HG02759 (cell line): ENCODE data around the gene GLIPR2.

ENCODE experiments used
- ATAC-seq: cut with Tn5 transposase; IDR thresholded peaks from one replicate; pipeline ENCODE4 v1.9.1; 2021; ENCODE audit warnings: mild to moderate bottlenecking, moderate library complexity; ENCODE audit not compliant: unreplicated experiment

The GLIPR2 gene

DNA sequence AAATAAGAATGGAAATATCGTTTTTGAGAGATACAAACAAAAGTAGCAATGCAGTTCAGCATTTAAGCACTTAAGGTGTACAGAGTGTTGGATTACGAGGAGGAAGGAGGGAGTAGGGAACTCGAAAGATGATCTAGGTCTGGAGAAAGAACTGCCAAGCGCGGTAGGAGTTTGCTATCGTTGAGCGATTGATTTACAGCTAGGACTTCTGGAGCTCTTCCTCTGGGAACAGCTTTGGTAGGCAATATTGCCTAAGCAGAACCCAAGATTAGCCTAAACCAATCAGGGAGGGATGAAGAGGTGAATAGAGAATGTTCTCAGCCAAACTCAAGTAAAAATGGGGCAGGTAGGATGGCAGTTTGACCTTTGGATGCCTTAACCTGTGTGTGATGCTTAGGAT is 55.2 kb downstream of the GLIPR2 start:
- ATAC-seq = no peak

DNA sequence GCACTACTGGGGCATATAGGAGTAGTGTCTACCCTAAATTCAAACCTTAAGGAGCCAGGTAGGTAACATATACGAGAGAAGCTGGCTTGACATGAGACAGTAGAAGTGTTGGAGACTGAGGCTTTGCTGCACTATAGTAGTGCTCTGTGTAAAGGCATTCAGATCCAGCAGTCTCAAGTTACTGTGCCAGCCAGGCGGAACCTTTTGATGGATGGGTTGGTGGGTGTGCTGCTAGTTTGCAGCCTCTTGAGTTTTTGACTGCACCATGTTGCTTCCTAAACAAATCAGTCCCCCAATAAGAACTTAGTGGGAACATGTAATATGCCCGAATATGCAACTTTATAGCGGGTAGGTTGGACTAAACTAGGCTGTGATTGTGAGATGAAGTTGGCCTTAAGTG is 55.7 kb downstream of the GLIPR2 start:
- no peak for ATAC-seq

DNA sequence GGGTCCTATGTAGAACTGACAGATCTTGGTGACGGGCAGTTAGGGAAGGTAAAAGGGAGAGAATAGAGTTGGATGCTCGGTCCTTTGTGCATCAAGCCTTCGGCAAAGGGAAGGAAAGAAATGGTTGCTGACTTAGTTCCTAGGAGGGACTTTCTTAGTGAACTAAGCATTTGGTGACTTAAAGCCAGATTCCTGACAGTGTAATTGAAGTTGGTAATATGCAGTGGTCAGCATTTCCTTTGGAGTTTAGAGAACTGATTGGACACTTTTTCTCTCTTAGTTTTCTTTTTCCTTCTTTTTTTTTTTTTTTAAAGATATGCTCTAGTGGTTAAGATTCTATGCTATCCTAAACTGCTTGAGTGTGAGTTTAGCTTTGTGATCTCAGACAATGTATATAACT is 56.5 kb downstream of the GLIPR2 start:
- ATAC-seq = no peak

DNA sequence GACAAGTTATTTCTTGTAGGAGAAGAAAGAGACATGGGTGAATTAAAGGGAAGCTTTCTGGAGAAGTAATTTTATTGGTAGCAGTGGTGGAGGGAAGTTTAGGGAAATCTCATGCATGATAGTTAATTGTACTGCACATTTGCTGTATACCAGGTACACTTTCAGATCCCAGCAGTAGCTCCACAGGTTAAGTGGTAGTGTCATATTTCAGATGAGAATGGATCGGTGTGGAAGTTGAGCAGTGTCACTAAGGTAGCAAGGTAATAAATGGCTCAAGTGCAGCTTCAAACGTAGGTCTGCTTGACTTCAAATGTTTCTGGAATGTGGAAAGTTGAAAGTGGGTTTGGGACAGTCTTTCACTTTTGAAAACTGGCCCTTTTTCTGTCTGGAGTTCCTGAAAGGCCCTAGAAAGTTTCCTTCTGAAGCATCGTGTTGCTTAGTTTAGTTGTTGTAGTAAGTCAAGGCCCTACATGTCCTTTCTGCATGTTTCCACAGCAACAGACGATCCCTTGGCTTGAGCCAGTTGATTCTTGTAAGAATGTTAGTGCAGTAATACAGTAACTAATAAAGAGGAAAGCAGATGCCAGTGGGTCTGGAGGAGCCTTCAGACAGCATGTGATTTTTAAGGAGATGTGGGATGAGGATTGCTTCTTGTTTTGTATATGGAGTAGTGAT is 57.9 kb downstream of the GLIPR2 start:
- no peak for ATAC-seq

- ATAC-seq = no peak
These were observed 68.5 kb downstream of the GLIPR2 start for GRCh38 chr9:36204906-36205547.

GRCh38 chr9:36207016-36207415 is 70.5 kb downstream of the GLIPR2 start:
- no peak for ATAC-seq

- ATAC-seq = no peak
These were observed 71.0 kb downstream of the GLIPR2 start for GRCh38 chr9:36207546-36208012.

- ATAC-seq = no peak
These were observed 72.2 kb downstream of the GLIPR2 start for GRCh38 chr9:36208521-36209253.

GRCh38 chr9:36210722-36211121 is 74.2 kb downstream of the GLIPR2 start:
- no peak for ATAC-seq

DNA sequence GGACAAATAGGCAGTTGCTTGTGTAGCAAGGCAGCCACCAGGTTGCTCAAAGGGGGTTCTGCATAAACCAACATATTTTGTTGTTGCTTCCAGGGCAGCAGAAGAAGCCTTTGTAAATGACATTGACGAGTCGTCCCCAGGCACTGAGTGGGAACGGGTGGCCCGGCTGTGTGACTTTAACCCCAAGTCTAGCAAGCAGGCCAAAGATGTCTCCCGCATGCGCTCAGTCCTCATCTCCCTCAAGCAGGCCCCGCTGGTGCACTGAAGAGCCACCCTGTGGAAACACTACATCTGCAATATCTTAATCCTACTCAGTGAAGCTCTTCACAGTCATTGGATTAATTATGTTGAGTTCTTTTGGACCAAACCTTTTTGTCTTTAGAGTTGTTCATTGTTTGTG is 75.0 kb downstream of the GLIPR2 start:
- ATAC-seq = no peak

- ATAC-seq = no peak
These were observed 76.9 kb downstream of the GLIPR2 start for GRCh38 chr9:36213387-36213786.
